Left colon (tissue), 2 donors: ENCODE measurements around the gene NAA15. TPM values are rescaled to one million over a fixed set of nuclear protein-coding genes. Genes with fewer than 3 reads are reported as not detected.
"Not testable (repeated sequence)": the region's sequence is repeated elsewhere in the genome, so short reads cannot be mapped to it uniquely, and the experiment has no call there.

ENCODE experiments used
- ATAC-seq: fragments of 200-7000 bp; cut with Tn5 transposase; one replicate; pipeline ENCODE4 v1.9.1; 2020; ENCODE audit warnings: mild to moderate bottlenecking, moderate library complexity
- DNase-seq, 2 donors: peaks; one replicate each; pipeline ENCODE4 v3.0.0-alpha.2; 2020
- intact Hi-C, 2 donors: fragments of 100-400 bp; cut with DNase I in 1 of 2; cut with micrococcal nuclease in 1 of 2; formaldehyde crosslinking; loops; one replicate each; pipeline versions ENCODE4 v1.11.2 to v1.14.0; 2022; cut with DNase I, micrococcal nuclease
- long read RNA-seq: library from polyadenylated mRNA; unstranded; transcript quantifications from one replicate; pipeline ENCODE4 v2.0.0, GENCODE V29; 2021
- total RNA-seq, 2 donors: library from RNA; stranded (reverse); fragmentation: NEBNext Ultra II Directional; extraction: Animal tissue kit (Norgen Biotek cat#: 25700); gene quantifications; one replicate each; pipeline ENCODE4 v1.2.1, GENCODE V29; 2021
- donor health status: DM: no; HTN: no; CAD: no.
- donor health status: DM: yes; HTN: yes; CAD: no.

The NAA15 gene
- total RNA-seq: 10 to 100 TPM; 25.3 to 37.5 TPM
- long read RNA-seq, full-length matches to known transcripts: 3 of 26 reads
- long read RNA-seq, partial matches to known transcripts: 19 of 26 reads
- long read RNA-seq, other reads (novel, unspliced or antisense): 4 of 26 reads

GRCh38 chr4:139301113-139301820 lies at the start of gene NAA15:
TSS of gene NAA15 (plus strand) at chr4:139301505. CDS start at chr4:139301778, 273 bp downstream.
- intact Hi-C loops: no loop called here
- ATAC-seq: peak; percentile 92
- peak; percentile 98 to 99 for DNase-seq

- no peak for DNase-seq
- intact Hi-C loops: no loop called here
- ATAC-seq: no peak
Observed at GRCh38 chr4:139253046-139253445, 48.3 kb upstream of the NAA15 start.

- ATAC-seq: no peak
- no peak for DNase-seq
- intact Hi-C loops: no loop called here
Observed at GRCh38 chr4:139253713-139254112, 47.6 kb upstream of the NAA15 start.

GRCh38 chr4:139255581-139255980 lies 45.7 kb upstream of the NAA15 start:
- intact Hi-C loops, ATAC-seq: not testable (repeated sequence)

GRCh38 chr4:139256349-139256748 lies 45.0 kb upstream of the NAA15 start:
- intact Hi-C loops: no loop called here
- no peak for DNase-seq
- no peak for ATAC-seq

More at GRCh38 chr4:139255581-139255980, 45.7 kb upstream of the NAA15 start:
- not testable (repeated sequence) for DNase-seq

- ATAC-seq: no peak
- intact Hi-C loops: no loop called here
- DNase-seq: no peak
Observed at GRCh38 chr4:139265654-139266053, 35.7 kb upstream of the NAA15 start.

- intact Hi-C loops: no loop called here
- ATAC-seq (no peak), DNase-seq (no peak)
Observed at GRCh38 chr4:139266208-139266582, 35.1 kb upstream of the NAA15 start.

- ATAC-seq (peak; percentile 91), DNase-seq (peak; percentile 80 to 81)
- intact Hi-C loops: no loop called here
Observed at GRCh38 chr4:139266583-139267257, 34.6 kb upstream of the NAA15 start.

GRCh38 chr4:139267301-139267700 lies 34.0 kb upstream of the NAA15 start:
- DNase-seq (no peak), ATAC-seq (no peak)
- intact Hi-C loops: no loop called here

GRCh38 chr4:139273835-139274234 lies 27.5 kb upstream of the NAA15 start:
- no peak for DNase-seq
- intact Hi-C loops: no loop called here
- ATAC-seq: no peak

GRCh38 chr4:139274790-139275189 lies 26.5 kb upstream of the NAA15 start:
- ATAC-seq: no peak
- DNase-seq: no peak
- intact Hi-C loops: no loop called here

- DNase-seq (no peak), ATAC-seq (no peak)
- intact Hi-C loops: no loop called here
Observed at GRCh38 chr4:139275281-139275735, 26.0 kb upstream of the NAA15 start.

GRCh38 chr4:139278485-139278884 lies 22.8 kb upstream of the NAA15 start:
- no peak for DNase-seq
- intact Hi-C loops: no loop called here
- no peak for ATAC-seq

- DNase-seq: no peak
- ATAC-seq: no peak
- intact Hi-C loops: no loop called here
Observed at GRCh38 chr4:139278912-139279759, 22.2 kb upstream of the NAA15 start.

GRCh38 chr4:139279760-139280620 lies 21.3 kb upstream of the NAA15 start, which contains the start of gene MGARP:
TSS of gene MGARP (minus strand) at chr4:139280225. CDS start at chr4:139280158, 67 bp downstream.
- intact Hi-C loops: loop anchor here in 1 of 2 donors (10.0 kb wide), 1 partner anchor 55 kb away; no protein-coding TSS in a partner anchor
- peak in 1 of 2 donors; percentile 13 for DNase-seq
- ATAC-seq: peak; percentile 41

GRCh38 chr4:139282065-139282720 lies 19.1 kb upstream of the NAA15 start:
- intact Hi-C loops: loop anchor here in 1 of 2 donors (10.0 kb wide), 1 partner anchor 57 kb away; no protein-coding TSS in a partner anchor
- DNase-seq: no peak
- no peak for ATAC-seq

- intact Hi-C loops: loop anchor here in 1 of 2 donors (10.0 kb wide), 1 partner anchor 58 kb away; no protein-coding TSS in a partner anchor
- no peak for DNase-seq
- ATAC-seq: no peak
Observed at GRCh38 chr4:139282721-139283075, 18.6 kb upstream of the NAA15 start.
